ENCODE data around the gene METRNL.

DNA sequence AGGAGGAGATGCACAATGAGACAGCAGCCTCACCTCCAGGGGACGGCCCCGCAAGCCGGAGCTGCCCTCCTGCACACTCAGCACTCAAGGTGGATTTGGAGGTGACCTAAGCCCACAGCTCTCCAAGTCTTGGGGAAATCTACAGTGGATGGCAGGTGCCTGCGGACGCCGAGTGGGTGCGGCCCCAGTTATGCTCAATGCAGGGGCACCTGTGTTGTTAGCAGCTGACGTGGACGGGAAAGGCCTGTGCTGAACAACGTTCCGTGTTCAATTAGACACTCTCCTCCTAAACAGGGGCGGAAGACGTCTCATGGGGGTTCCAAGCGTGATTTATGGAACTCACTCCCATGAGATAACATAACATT, 22.0 kb upstream of the METRNL start:
- no peak for TF ChIP-seq EZH2 (optimal IDR thresholded peaks at IDR 0.05; ENCODE audit: low read depth, low read length)
- no peak for TF ChIP-seq EZH2phosphoT487 (IDR thresholded peaks at IDR 0.05; ENCODE audit: low read length)

All from MM.1S (cell line).